Small intestine (tissue), 7 donors: ENCODE data around the gene ATF7. TPM values are rescaled to one million over a fixed set of nuclear protein-coding genes. Genes with fewer than 3 reads are reported as not detected.

Experiments used
- DNase-seq, 2 donors: peaks; one replicate each; pipeline versions ENCODE4 v3.0.0 to v3.0.0-alpha.2; 2013
- FAIRE-seq: peaks from 2 replicates; lab custom pipeline; 2012; peaks lifted over from hg19 to GRCh38; lab: Jason Lieb, UNC
- H3K27ac ChIP-seq, 3 donors: one replicate each; pipeline ENCODE4 v1.5.1; 2013; ENCODE audit warnings: low read length in 2 of 3, mild to moderate bottlenecking in 2 of 3, control low read depth in 1 of 3, inconsistent platforms in 1 of 3, low read depth in 1 of 3, moderate library complexity in 1 of 3
- H3K27me3 ChIP-seq, 3 donors: one replicate each; pipeline ENCODE4 v1.6.1; 2013; ENCODE audit warnings: low read length in 3 of 3, inconsistent platforms in 1 of 3; ENCODE audit not compliant: control insufficient read depth in 3 of 3, insufficient read depth in 3 of 3
- H3K36me3 ChIP-seq, 3 donors: one replicate each; pipeline ENCODE4 v1.6.1; 2013; ENCODE audit warnings: low read length in 3 of 3, inconsistent platforms in 1 of 3, low read depth in 1 of 3, mild to moderate bottlenecking in 1 of 3, moderate library complexity in 1 of 3; ENCODE audit not compliant: control insufficient read depth in 3 of 3, insufficient read depth in 2 of 3
- H3K4me1 ChIP-seq, 3 donors: one replicate each; pipeline ENCODE4 v1.6.1; 2013; ENCODE audit warnings: low read length in 2 of 3, inconsistent platforms in 1 of 3, low read depth in 1 of 3, mild to moderate bottlenecking in 1 of 3, moderate library complexity in 1 of 3; ENCODE audit not compliant: control insufficient read depth in 3 of 3, insufficient read depth in 2 of 3
- H3K4me3 ChIP-seq, 3 donors: one replicate each; pipeline ENCODE4 v1.5.1; 2013; ENCODE audit warnings: low read length in 3 of 3, control low read depth in 1 of 3, inconsistent platforms in 1 of 3, low read depth in 1 of 3, mild to moderate bottlenecking in 1 of 3, moderate library complexity in 1 of 3
- H3K9me3 ChIP-seq, 2 donors: one replicate each; pipeline ENCODE4 v1.6.1; 2013; ENCODE audit warnings: low read depth in 1 of 2, low read length in 1 of 2; ENCODE audit not compliant: control insufficient read depth in 2 of 2, insufficient read depth in 1 of 2
- WGBS, 3 donors: extraction: QIAGEN DNeasy Blood & Tissue Kit; methylation state at CpG; one replicate each; pipeline ENCODE4 v1.1.7; 2013; 5-methylcytosine and 5-hydroxymethylcytosine counted together
- polyA plus RNA-seq, 4 donors: library from polyadenylated mRNA; stranded (reverse) in 3 of 4; unstranded in 1 of 4; fragments of 200-250 nt in 3 of 4; fragments of 120-200 nt in 1 of 4; gene quantifications; one replicate each; pipeline versions ENCODE4 v1.2.1 to v1.2.3, GENCODE V29; 2013
- donor health status: healthy with polysubstance abuse.
- donor health status: control.
- donor health status: control.
- donor health status: Bipolar disorder and iron deficiency.
- donor health status: healthy.

Gene ATF7
- polyA plus RNA-seq, 4 donors: 8.6 to 32.9 (median 14.5) TPM

GRCh38 chr12:53538209-53538689 is 87.9 kb downstream of the ATF7 start:
- no peak for FAIRE-seq
- H3K27me3 ChIP-seq: no peaks in the 10 kb centered on the region
- no peak overlapping the region for H3K4me3 ChIP-seq
- H3K36me3 ChIP-seq: peaks cover 3 to 56% (median 11%) of the 10 kb centered on the region in 3 donors
- H3K9me3 ChIP-seq: no peaks in the 10 kb centered on the region
- WGBS, 3 donors: 21 to 38% (median 38%) methylated on average over 1 of the region's 1 CpG
- H3K4me1 ChIP-seq: peaks cover 0 to 3% (median 0%) of the 10 kb centered on the region in 3 donors
- peak; percentile 76 to 85 for DNase-seq
- H3K27ac ChIP-seq: peak overlapping the region in 2 of 3 donors; percentile 10 to 43

GRCh38 chr12:53536962-53537361 is 89.2 kb downstream of the ATF7 start:
- FAIRE-seq: no peak
- no peak overlapping the region for H3K4me3 ChIP-seq
- H3K27ac ChIP-seq: no peak overlapping the region
- H3K4me1 ChIP-seq: peaks cover 0 to 3% (median 0%) of the 10 kb centered on the region in 3 donors
- H3K9me3 ChIP-seq: no peaks in the 10 kb centered on the region
- 83 to 93% (median 91%) methylated on average over 3 of the region's 3 CpGs for WGBS, 3 donors
- no peaks in the 10 kb centered on the region for H3K27me3 ChIP-seq
- no peak for DNase-seq
- H3K36me3 ChIP-seq: peaks cover 10 to 61% (median 18%) of the 10 kb centered on the region in 3 donors

DNA sequence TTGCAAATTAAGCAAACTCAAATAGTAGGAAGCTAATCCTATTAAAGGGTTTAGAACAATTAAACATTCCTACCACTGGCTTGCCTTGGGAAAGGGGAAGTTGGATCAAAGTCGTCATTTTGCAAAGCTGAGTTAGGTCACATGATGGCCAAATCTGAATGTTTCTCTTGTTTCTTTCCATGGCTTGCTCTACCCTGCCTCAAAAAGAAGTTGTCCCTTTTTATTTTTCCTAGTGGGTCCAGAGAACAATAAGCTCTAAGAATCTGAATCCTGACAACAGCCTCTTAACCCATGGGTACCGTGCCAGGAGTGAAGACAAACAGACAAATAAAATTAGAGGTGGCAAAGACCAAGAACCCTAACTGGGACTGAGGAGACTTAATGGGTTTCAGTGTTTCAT is 92.7 kb downstream of the ATF7 start:
- Histone ChIP-seq H3K27ac (no peak overlapping the region), H3K9me3 (no peaks in the 10 kb centered on the region), H3K4me1 (peaks cover 0 to 3% (median 0%) of the 10 kb centered on the region in 3 donors), H3K27me3 (no peaks in the 10 kb centered on the region), H3K4me3 (no peak overlapping the region), H3K36me3 (peaks cover 13 to 65% (median 28%) of the 10 kb centered on the region in 3 donors)
- FAIRE-seq: no peak
- 84 to 96% (median 92%) methylated on average over 2 of the region's 2 CpGs for WGBS, 3 donors
- DNase-seq: no peak

DNA sequence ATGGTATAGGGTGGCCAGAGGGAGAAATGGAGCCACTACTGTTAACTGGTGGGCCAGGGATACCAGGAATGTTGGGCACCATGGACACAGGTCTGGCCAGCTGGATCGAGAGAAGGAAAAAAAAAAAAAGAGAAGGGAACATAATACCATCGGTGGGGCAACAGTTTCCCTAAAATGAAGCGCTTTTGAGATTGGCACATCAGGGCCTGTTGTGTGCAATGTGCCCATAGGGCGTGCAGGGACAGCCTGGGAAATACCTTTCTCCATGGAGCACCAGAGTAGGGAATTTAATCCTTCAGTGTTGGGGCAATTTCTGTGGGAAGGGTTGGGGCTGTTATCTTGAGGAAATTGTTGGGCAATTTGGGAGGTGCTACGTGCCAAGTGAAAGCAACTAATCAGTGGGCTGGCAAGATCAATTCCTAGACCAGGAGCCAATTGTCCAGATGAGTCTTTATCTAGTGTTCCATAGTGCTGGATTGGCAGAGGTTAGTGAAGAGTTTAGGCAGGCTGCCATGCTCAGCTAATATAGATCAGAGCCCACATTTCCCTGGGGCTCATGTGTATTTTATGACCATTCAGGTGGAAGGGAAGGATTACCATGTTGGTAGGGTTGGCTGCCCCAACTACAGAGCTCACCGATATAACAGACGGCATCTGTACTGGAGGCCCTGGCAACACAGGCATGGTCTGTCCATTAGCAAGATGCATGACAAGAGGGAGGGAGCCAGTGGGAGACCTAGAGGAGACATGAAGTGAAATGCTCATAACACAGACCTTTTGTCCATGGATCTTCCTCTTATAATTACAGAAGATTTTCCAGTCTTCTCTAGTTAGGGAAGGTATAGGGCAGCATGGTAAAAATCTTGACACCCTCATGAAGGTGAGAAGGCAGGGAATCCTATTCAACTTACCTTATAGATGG is 93.4 kb downstream of the ATF7 start:
- no peak overlapping the region for H3K27ac ChIP-seq
- no peaks in the 10 kb centered on the region for H3K4me1 ChIP-seq
- no peak overlapping the region for H3K4me3 ChIP-seq
- 84 to 90% (median 90%) methylated on average over 7 of the region's 7 CpGs for WGBS, 3 donors
- no peaks in the 10 kb centered on the region for H3K27me3 ChIP-seq
- H3K36me3 ChIP-seq: peaks cover 13 to 68% (median 28%) of the 10 kb centered on the region in 3 donors
- no peak for FAIRE-seq
- DNase-seq: no peak
- H3K9me3 ChIP-seq: no peaks in the 10 kb centered on the region

GRCh38 chr12:53532021-53532420 is 94.2 kb downstream of the ATF7 start:
- Histone ChIP-seq H3K4me3 (no peak overlapping the region), H3K27me3 (no peaks in the 10 kb centered on the region), H3K9me3 (no peaks in the 10 kb centered on the region), H3K36me3 (peaks cover 13 to 67% (median 25%) of the 10 kb centered on the region in 3 donors), H3K4me1 (no peaks in the 10 kb centered on the region), H3K27ac (no peak overlapping the region)
- DNase-seq (no peak), FAIRE-seq (no peak)
- WGBS, 3 donors: 74 to 86% (median 78%) methylated on average over 3 of the region's 3 CpGs

DNA sequence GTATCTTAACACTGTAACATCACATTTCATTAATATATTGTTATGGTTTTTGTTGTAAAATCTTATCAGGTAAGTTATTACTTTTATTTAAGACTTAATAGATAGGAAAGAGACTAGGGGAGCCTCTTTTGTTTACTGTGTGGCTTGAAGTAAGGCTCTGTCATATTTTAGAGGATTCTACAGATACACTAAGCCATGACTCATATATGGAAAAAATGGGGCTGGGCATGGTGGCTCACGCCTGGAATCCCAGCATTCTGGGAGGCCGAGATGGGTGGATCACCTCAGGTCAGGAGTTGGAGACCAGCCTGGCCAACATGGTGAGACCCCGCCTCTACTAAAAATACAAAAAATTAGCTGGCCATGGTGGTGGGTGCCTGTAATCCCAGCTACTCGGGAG is 95.3 kb downstream of the ATF7 start:
- H3K4me1 ChIP-seq: no peaks in the 10 kb centered on the region
- peaks cover 13 to 64% (median 25%) of the 10 kb centered on the region in 3 donors for H3K36me3 ChIP-seq
- FAIRE-seq: no peak
- H3K4me3 ChIP-seq: no peak overlapping the region
- H3K9me3 ChIP-seq: no peaks in the 10 kb centered on the region
- no peak overlapping the region for H3K27ac ChIP-seq
- 92 to 93% (median 93%) methylated on average over 4 of the region's 4 CpGs for WGBS, 3 donors
- DNase-seq: no peak
- H3K27me3 ChIP-seq: no peaks in the 10 kb centered on the region

DNA sequence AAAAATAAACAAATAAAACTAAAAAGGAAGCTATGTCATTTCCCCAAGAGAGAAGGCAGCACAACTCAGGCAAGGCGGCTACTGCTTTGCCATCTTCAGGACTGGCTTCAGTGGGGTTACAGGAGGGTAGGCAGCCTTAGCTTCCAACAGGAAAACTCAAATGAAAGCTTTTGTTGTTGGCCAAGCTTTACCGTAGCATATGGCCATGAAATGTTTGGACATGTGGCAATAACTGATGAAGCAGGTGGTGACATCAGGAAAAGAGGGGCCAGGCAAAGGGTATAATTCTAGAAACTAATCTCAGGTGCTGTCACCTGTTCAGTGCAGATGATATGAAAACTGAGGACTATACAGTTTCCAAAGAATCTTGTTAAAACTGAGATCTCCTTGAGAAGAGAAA is 96.1 kb downstream of the ATF7 start:
- no peak for FAIRE-seq
- Histone ChIP-seq H3K4me1 (no peaks in the 10 kb centered on the region), H3K36me3 (peaks cover 13 to 62% (median 24%) of the 10 kb centered on the region in 3 donors), H3K27ac (no peak overlapping the region), H3K9me3 (no peaks in the 10 kb centered on the region), H3K4me3 (no peak overlapping the region), H3K27me3 (no peaks in the 10 kb centered on the region)
- 92 to 97% (median 97%) methylated on average over 2 of the region's 2 CpGs for WGBS, 3 donors
- DNase-seq: no peak

DNA sequence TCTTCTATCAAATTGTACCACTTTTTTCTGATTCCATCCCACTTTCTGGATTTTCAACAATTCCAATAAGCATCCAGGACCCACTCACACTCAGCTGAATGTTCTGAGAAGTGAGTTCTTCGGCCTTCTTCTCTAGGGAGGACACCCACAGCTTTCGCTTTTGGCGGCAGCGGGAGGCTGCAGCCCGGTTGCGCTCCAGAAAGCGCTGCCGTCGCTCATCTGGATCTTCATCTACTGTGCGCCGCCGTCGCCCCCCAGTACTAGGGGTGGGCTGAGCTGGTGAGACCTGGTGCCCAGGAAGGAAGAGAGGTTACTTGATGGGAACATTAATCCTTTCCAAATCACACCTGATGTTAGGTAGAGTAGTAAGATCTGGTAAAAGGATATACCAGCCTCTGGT is 101.7 kb downstream of the ATF7 start:
- Histone ChIP-seq H3K36me3 (peaks cover 0 to 55% (median 22%) of the 10 kb centered on the region in 3 donors), H3K9me3 (no peaks in the 10 kb centered on the region), H3K4me3 (no peak overlapping the region), H3K4me1 (no peaks in the 10 kb centered on the region), H3K27me3 (no peaks in the 10 kb centered on the region), H3K27ac (no peak overlapping the region)
- no peak for FAIRE-seq
- DNase-seq: no peak
- WGBS, 3 donors: 96 to 97% (median 96%) methylated on average over 13 of the region's 13 CpGs
